Mucosa of stomach (tissue), 1 donor: ENCODE data around the gene ZFAND2B.
A peak's percentile ranks its signal among the peaks of the same experiment; 100 is the strongest.

Experiments used
- H3K27me3 ChIP-seq: one replicate; pipeline ENCODE4 v1.7.0; 2013; ENCODE audit warnings: mild to moderate bottlenecking, low read length; ENCODE audit not compliant: control insufficient read depth, insufficient read depth
- H3K36me3 ChIP-seq: one replicate; pipeline ENCODE4 v1.7.0; 2013; ENCODE audit warnings: low read length; ENCODE audit not compliant: control insufficient read depth, insufficient read depth
- H3K4me1 ChIP-seq: one replicate; pipeline ENCODE4 v1.7.0; 2013; ENCODE audit warnings: mild to moderate bottlenecking, low read length; ENCODE audit not compliant: control insufficient read depth, insufficient read depth
- H3K4me3 ChIP-seq: one replicate; pipeline ENCODE4 v1.7.0; 2013; ENCODE audit warnings: low read length
- H3K9ac ChIP-seq: one replicate; pipeline ENCODE4 v1.7.0; 2013; ENCODE audit warnings: mild to moderate bottlenecking, low read length, moderate library complexity
- H3K9me3 ChIP-seq: one replicate; pipeline ENCODE4 v1.7.0; 2013; ENCODE audit warnings: mild to moderate bottlenecking, low read length, moderate library complexity; ENCODE audit not compliant: control insufficient read depth
- donor health status: Pancreatic carcinoma.

The ZFAND2B gene

GRCh38 chr2:219220652-219221402 is 14.2 kb downstream of the ZFAND2B start:
- Histone ChIP-seq H3K4me3 (no peak overlapping the region), H3K36me3 (peaks cover 28% of the 10 kb centered on the region)

GRCh38 chr2:219221957-219222518 is 15.5 kb downstream of the ZFAND2B start:
- Histone ChIP-seq H3K4me1 (peaks cover 22% of the 10 kb centered on the region), H3K27me3 (no peaks in the 10 kb centered on the region), H3K9ac (no peak overlapping the region), H3K36me3 (peaks cover 28% of the 10 kb centered on the region), H3K9me3 (no peaks in the 10 kb centered on the region), H3K4me3 (no peak overlapping the region)

More at GRCh38 chr2:219220652-219221402, 14.2 kb downstream of the ZFAND2B start:
- Histone ChIP-seq H3K9ac (no peak overlapping the region), H3K9me3 (no peaks in the 10 kb centered on the region), H3K4me1 (peaks cover 33% of the 10 kb centered on the region), H3K27me3 (no peaks in the 10 kb centered on the region)

DNA sequence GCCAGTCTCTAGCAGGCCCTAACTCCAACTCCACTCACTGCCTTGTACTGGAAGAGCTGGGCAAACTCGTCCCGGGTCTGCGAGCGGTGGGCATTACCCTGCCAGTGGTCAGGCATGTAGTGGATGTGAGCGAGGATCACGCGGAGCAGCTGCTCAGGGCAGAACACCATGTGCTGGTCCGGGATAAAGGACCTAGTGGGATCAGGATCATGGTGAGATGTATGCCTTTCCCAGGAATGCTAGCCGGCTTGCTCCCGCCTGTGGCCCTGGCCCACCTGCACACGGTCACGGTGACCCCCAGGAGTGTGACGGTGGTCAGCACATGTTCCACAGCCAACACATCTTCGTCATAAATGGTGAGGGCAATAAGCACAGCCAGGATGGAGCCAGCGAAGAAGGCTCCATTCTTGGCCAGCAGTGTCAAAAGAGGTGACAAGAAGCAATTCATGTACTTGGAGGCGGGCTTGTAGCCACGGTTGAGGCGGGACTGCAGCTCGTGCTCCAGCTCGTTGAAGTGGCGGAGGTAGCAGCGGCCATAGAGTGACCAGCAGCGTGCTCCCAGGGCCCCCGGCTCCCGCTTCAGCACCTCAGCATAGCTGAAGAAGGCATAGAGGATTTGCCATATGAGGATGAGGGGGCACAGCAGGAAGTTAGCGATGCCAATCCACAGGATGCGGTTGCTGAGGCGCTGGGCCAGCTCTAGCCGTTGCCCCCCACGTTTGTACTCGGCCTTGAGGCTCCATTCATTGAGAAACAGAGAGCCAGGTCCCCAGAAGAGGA is 17.4 kb downstream of the ZFAND2B start:
- H3K9ac ChIP-seq = no peak overlapping the region
- H3K9me3 ChIP-seq = no peaks in the 10 kb centered on the region
- no peaks in the 10 kb centered on the region for H3K27me3 ChIP-seq
- peaks cover 28% of the 10 kb centered on the region for H3K36me3 ChIP-seq
- no peak overlapping the region for H3K4me3 ChIP-seq
- peaks cover 21% of the 10 kb centered on the region for H3K4me1 ChIP-seq

DNA sequence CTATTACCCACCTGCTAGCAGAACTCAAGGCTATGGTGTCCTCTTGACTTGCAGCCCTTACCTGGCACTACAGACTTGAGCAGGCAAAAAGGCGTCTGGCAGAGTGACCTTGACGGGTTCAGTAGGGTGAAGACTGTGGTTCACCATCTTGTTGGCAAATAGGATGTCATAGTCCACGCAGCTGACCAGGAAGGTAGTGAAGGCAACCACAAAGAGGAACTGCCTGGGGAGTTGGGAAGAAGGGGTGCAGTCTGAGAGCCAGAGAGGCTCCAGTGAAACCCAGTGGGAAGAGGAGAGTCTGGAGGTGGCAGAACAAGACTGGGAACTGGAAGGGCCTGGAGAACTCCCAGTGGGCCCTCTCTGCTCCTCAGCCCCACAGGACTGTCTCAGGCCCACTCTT is 18.8 kb downstream of the ZFAND2B start:
- H3K9ac ChIP-seq = no peak overlapping the region
- H3K36me3 ChIP-seq = peaks cover 22% of the 10 kb centered on the region
- peaks cover 13% of the 10 kb centered on the region for H3K4me1 ChIP-seq
- H3K27me3 ChIP-seq = no peaks in the 10 kb centered on the region
- no peaks in the 10 kb centered on the region for H3K9me3 ChIP-seq
- H3K4me3 ChIP-seq = no peak overlapping the region

DNA sequence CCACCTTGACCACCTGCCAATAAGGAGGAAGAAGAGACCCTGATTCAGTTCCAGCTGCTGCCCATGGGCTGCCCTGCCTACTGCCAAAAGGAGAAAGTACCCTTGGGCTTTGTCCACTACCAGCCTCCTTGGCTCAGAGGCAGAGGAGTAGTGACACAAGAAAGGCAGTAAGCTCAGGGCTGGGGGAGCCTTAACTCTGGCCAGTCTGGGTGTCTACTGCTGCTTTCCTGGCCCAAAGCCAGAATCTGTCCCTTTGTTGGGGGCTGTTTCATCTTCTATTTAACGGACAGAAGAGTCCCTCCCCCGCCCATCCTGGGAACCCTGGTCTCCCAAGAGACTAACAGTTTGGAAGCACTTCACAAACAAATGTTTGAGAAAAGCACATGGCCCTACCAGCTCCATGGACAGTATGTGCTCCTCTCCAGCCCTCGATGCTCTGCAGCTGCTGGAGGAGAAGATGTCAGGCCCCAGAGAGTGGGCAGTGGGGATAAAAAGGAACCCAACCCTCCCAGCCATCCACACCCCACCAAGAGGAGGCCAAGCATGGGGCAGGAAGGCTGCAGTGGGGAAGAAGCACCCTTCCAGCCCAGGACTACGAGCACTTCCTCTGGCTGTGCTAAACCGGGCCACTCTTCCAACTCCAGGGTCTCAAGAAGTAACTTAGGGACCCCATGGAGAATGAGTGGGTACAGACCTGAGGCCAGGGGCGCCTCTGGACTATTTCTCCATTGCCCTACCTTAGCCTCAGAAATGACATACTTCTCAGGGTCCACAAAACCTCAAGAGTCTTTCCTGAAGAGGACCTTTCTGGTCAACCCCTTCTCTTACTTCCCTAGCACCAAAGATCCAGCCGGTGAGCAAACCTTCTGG is 21.7 kb downstream of the ZFAND2B start:
- H3K4me1 ChIP-seq = peaks cover 19% of the 10 kb centered on the region
- H3K36me3 ChIP-seq = peaks cover 17% of the 10 kb centered on the region
- peak overlapping the region; percentile 65 for H3K4me3 ChIP-seq
- no peaks in the 10 kb centered on the region for H3K27me3 ChIP-seq
- peak overlapping the region; percentile 97 for H3K9ac ChIP-seq
- no peaks in the 10 kb centered on the region for H3K9me3 ChIP-seq

GRCh38 chr2:219228911-219229304 is 22.3 kb downstream of the ZFAND2B start:
- Histone ChIP-seq H3K27me3 (no peaks in the 10 kb centered on the region), H3K9me3 (no peaks in the 10 kb centered on the region), H3K4me3 (peak overlapping the region; percentile 65), H3K4me1 (peaks cover 19% of the 10 kb centered on the region), H3K9ac (peak overlapping the region; percentile 97), H3K36me3 (peaks cover 14% of the 10 kb centered on the region)

DNA sequence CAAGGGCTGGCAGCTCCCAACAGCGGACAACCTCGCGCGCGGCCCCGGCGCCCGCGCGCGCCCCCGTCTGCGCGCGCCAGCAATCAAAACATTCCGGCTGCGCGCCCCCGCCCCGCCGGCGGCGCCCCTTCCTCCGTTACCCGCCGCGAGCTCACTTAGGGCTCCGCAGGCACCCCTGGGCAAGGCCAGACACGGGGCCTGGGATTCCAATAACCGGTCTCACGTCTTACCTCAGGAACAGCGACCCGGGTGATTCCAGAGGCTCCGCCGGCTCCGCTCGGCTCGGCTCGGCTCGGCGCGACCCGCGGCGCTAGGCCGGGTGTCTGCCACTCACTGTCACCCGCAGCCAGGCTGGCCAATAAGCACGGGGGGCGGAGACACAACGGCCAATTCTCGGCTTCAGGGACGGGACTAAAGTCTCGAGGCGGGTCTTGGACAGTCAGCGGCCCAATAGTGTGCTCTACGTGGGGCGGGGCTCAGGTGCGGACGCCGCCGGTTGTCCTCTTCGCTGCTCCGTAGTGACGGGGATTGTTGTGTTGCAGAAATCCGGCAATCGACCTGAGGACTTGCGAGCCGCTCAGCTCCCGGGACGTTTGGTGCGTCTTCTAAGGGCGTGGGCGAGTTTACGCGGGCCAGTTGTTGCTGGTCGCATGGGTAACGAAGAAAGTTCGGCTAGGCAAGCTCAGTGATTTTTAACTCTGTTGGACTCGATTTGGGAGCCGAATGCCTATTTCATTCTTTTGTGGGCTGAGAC is 22.9 kb downstream of the ZFAND2B start, which contains the start of the genes ANKZF1 and ATG9A:
Gene ANKZF1 (plus strand): TSS at position 502 of the 754 bp plus-strand sequence. CDS start 452 bp downstream, outside the sequence.
Gene ATG9A (minus strand): TSS at position 332 of the 754 bp plus-strand sequence. CDS start 1,612 bp downstream, outside the sequence.
- peak within 1 kb of the TSS; percentile 97 for H3K9ac ChIP-seq
- no peaks in the 10 kb centered on the region for H3K27me3 ChIP-seq
- peaks cover 19% of the 10 kb centered on the region for H3K4me1 ChIP-seq
- peaks cover 13% of the 10 kb centered on the region for H3K36me3 ChIP-seq
- peak within 1 kb of the TSS; percentile 65 for H3K4me3 ChIP-seq
- H3K9me3 ChIP-seq = no peaks in the 10 kb centered on the region

GRCh38 chr2:219230059-219230540 is 23.5 kb downstream of the ZFAND2B start:
- peaks cover 10% of the 10 kb centered on the region for H3K36me3 ChIP-seq
- H3K4me3 ChIP-seq = peak overlapping the region; percentile 65
- H3K9ac ChIP-seq = peak overlapping the region; percentile 97
- H3K27me3 ChIP-seq = no peaks in the 10 kb centered on the region
- H3K4me1 ChIP-seq = peaks cover 19% of the 10 kb centered on the region
- H3K9me3 ChIP-seq = no peaks in the 10 kb centered on the region

DNA sequence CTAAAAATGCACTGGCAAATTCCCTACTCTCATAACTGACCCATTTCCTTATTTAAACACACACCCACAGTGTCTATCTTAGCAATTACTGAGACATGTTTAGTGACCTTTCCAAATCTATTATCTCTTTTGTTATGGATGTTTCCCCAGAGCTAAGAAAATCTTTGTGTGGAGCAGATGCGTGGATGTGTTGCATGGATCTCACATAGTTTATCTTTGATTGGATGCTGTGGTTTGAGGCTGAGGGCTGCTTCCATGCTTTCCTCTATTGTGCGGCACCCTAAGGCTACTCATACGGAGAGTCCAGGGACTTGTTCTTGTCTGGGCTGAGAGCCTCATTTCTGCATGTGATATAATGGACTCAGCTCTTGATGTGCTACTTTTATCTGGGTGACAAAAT is 27.7 kb downstream of the ZFAND2B start:
- Histone ChIP-seq H3K9me3 (no peaks in the 10 kb centered on the region), H3K4me1 (peaks cover 7% of the 10 kb centered on the region), H3K4me3 (no peak overlapping the region), H3K36me3 (peaks cover 16% of the 10 kb centered on the region), H3K9ac (no peak overlapping the region), H3K27me3 (no peaks in the 10 kb centered on the region)

- Histone ChIP-seq H3K27me3 (no peaks in the 10 kb centered on the region), H3K36me3 (no peaks in the 10 kb centered on the region), H3K4me3 (no peak overlapping the region), H3K9me3 (no peaks in the 10 kb centered on the region), H3K9ac (peak overlapping the region; percentile 12), H3K4me1 (peaks cover 32% of the 10 kb centered on the region)
Measured at GRCh38 chr2:219243291-219243761, 36.7 kb downstream of the ZFAND2B start.

DNA sequence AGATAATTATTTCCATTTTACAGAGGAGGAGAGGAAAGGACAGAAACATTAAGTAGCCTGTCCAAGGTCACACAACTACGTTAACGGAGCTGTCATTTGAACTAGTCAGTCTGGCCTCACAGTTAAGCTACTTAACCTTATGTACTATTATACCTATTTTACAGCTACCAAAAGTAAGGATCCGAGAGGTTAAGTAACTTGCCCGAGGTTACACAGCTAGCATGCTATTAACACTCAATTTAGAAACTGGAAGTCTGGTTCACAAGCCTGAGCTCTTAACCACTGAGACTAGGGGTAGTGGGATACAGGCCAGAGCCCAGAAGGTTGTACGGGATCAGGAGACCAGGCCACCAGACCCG is 38.2 kb downstream of the ZFAND2B start:
- H3K4me1 ChIP-seq = peaks cover 47% of the 10 kb centered on the region
- H3K36me3 ChIP-seq = no peaks in the 10 kb centered on the region
- H3K4me3 ChIP-seq = peak overlapping the region; percentile 98
- H3K9me3 ChIP-seq = no peaks in the 10 kb centered on the region
- peak overlapping the region; percentile 99 for H3K9ac ChIP-seq
- no peaks in the 10 kb centered on the region for H3K27me3 ChIP-seq
